ENCODE measurements around the gene FHIT. TPM values are rescaled to one million over a fixed set of nuclear protein-coding genes. Genes with fewer than 3 reads are reported as not detected.

FHIT gene
- total RNA-seq, 1 experiment from 2014 or later, result 3.6 TPM

DNA sequence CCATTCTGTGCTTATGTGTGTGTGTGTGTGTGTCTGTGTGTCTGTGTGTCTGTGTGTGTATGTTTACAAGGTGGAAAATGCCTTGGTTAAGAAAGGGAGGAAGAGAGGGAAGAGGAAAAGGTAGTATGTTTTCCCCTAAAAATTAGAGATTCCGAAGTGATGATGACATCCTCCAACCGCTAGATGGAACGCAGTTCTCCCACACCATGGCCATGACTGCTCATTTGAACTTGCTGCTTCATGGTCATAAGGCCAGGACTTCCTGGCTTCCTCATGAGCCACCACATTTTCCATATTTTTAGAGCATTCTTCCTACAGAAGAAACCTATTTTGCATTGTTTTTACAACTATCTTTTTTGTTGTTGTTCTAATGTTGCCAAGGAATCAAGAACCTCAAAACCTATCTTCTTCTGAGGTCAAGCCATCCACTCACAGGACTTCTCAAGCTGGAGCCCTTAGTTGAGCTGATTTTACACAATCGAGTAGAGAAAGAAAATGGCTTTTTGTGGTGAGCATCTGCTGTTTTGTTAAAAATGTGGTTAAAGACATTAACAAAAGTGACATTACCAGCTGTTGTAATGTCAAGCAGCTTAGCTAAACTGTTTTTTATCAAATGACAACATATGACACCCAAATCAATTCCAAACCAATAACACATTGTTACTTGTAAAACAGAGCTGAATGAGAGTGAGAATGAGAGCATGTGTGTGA is 1091.0 kb downstream of the FHIT start:
- Histone ChIP-seq H4K20me1 (ENCODE audit: low read length) (no peaks in the 10 kb centered on the region), H3K9me2 (replicated peaks; ENCODE audit: low read length) (no peaks in the 10 kb centered on the region), H3K4me3 (ENCODE audit: low read length) (no peak overlapping the region), H3K4me1 (ENCODE audit: insufficient read depth, low read length) (no peaks in the 10 kb centered on the region), H3K27ac (ENCODE audit: low read length) (no peak overlapping the region), H3K27me3 (ENCODE audit: low read length) (no peaks in the 10 kb centered on the region), H3K4me2 (ENCODE audit: low read length) (no peak overlapping the region), H2AFZ (ENCODE audit: low read length) (no peak overlapping the region), H3K36me3 (ENCODE audit: low read depth, low read length) (no peaks in the 10 kb centered on the region), H3K9ac (ENCODE audit: low read length) (no peak overlapping the region), H3K9me3 (ENCODE audit: low read length) (no peaks in the 10 kb centered on the region), H3F3A (ENCODE audit: low read length, unreplicated experiment) (no peaks in the 10 kb centered on the region), H3K79me2 (ENCODE audit: low read length) (no peaks in the 10 kb centered on the region)
- DNase-seq (no peak), ATAC-seq (no peak)
- ChIA-PET POLR2A (ENCODE audit: unreplicated experiment) (no interaction called here), CTCF (no interaction called here)
- intact Hi-C loops (cut with micrococcal nuclease), result no loop called here
- TF ChIP-seq, protein P1, sequence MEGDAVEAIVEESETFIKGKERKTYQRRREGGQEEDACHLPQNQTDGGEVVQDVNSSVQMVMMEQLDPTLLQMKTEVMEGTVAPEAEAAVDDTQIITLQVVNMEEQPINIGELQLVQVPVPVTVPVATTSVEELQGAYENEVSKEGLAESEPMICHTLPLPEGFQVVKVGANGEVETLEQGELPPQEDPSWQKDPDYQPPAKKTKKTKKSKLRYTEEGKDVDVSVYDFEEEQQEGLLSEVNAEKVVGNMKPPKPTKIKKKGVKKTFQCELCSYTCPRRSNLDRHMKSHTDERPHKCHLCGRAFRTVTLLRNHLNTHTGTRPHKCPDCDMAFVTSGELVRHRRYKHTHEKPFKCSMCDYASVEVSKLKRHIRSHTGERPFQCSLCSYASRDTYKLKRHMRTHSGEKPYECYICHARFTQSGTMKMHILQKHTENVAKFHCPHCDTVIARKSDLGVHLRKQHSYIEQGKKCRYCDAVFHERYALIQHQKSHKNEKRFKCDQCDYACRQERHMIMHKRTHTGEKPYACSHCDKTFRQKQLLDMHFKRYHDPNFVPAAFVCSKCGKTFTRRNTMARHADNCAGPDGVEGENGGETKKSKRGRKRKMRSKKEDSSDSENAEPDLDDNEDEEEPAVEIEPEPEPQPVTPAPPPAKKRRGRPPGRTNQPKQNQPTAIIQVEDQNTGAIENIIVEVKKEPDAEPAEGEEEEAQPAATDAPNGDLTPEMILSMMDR (conservative IDR thresholded peaks at IDR 0.05; ENCODE audit: low read depth, low read length), result no peak
- no peak for TF ChIP-seq EZH2phosphoT487 (IDR thresholded peaks at IDR 0.05; ENCODE audit: borderline replicate concordance, low read length)
- no peak for TF ChIP-seq EZH2 (IDR thresholded peaks at IDR 0.05; ENCODE audit: low read length, unreplicated experiment)
- no TSS peak for BruUV-seq (replicated peaks)

DNA sequence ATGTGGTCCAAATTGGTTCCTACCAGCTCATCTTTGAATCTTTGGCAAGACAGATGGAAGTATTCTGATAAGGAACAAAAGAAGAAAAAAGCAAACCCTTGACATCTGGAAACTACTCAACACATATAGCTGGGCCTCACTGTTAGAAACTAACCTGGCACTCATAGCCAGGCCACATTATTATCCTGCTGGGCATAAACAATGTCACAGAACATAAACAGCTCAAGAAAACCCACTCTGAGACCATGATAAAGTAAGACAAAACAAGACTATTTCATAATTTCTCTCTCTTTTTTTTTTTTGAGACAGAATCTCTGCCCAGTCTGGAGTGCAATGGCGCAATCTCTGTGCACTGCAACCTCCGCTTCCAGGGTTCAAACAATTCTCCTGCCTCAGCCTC is 1093.2 kb downstream of the FHIT start:
- H3K79me2 ChIP-seq (ENCODE audit: low read length), result no peaks in the 10 kb centered on the region
- ATAC-seq (no peak), DNase-seq (no peak)
- H3K9ac ChIP-seq (ENCODE audit: low read length), result no peak overlapping the region
- H3K9me2 ChIP-seq (replicated peaks; ENCODE audit: low read length), result no peaks in the 10 kb centered on the region
- H3F3A ChIP-seq (ENCODE audit: low read length, unreplicated experiment), result no peaks in the 10 kb centered on the region
- H3K4me3 ChIP-seq (ENCODE audit: low read length), result no peak overlapping the region
- no peaks in the 10 kb centered on the region for H3K27me3 ChIP-seq (ENCODE audit: low read length)
- H3K27ac ChIP-seq (ENCODE audit: low read length), result no peak overlapping the region
- H3K9me3 ChIP-seq (ENCODE audit: low read length), result no peaks in the 10 kb centered on the region
- POLR2A ChIA-PET (ENCODE audit: unreplicated experiment), result no interaction called here
- H4K20me1 ChIP-seq (ENCODE audit: low read length), result no peaks in the 10 kb centered on the region
- H3K4me2 ChIP-seq (ENCODE audit: low read length), result no peak overlapping the region
- intact Hi-C loops (cut with micrococcal nuclease), result no loop called here
- no peaks in the 10 kb centered on the region for H3K36me3 ChIP-seq (ENCODE audit: low read depth, low read length)
- no peak overlapping the region for H2AFZ ChIP-seq (ENCODE audit: low read length)
- BruUV-seq (replicated peaks), result no TSS peak
- CTCF ChIA-PET, result no interaction called here
- TF ChIP-seq, protein P1 (conservative IDR thresholded peaks at IDR 0.05; ENCODE audit: low read depth, low read length), result no peak
- TF ChIP-seq EZH2phosphoT487 (IDR thresholded peaks at IDR 0.05; ENCODE audit: borderline replicate concordance, low read length) (no peak), EZH2 (IDR thresholded peaks at IDR 0.05; ENCODE audit: low read length, unreplicated experiment) (no peak)
- H3K4me1 ChIP-seq (ENCODE audit: insufficient read depth, low read length), result no peaks in the 10 kb centered on the region

DNA sequence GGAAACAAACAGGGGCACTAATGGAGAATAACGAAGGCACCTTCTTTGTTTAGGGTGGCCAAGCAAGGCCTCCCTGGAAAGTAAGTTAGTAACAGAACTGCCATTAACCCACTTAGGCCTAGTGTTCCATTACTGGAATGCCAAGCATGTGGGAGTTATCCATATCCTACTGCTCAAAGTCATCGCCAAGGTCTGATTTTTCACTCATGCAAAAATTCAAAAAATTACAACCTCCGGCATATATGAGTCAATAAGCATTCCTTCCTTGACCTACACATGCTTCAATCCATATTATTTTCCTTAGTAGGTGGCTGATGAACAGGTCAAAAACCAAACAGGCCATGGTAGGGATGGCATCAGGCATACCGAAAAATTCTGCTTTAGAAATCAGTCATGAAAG is 1097.2 kb downstream of the FHIT start:
- Histone ChIP-seq H3K79me2 (ENCODE audit: low read length) (no peaks in the 10 kb centered on the region), H3K4me3 (ENCODE audit: low read length) (no peak overlapping the region), H3K27ac (ENCODE audit: low read length) (no peak overlapping the region), H3K9ac (ENCODE audit: low read length) (no peak overlapping the region), H4K20me1 (ENCODE audit: low read length) (no peaks in the 10 kb centered on the region), H3K36me3 (ENCODE audit: low read depth, low read length) (no peaks in the 10 kb centered on the region), H3K9me2 (replicated peaks; ENCODE audit: low read length) (no peaks in the 10 kb centered on the region), H3K27me3 (ENCODE audit: low read length) (no peaks in the 10 kb centered on the region), H2AFZ (ENCODE audit: low read length) (no peak overlapping the region), H3K4me1 (ENCODE audit: insufficient read depth, low read length) (no peaks in the 10 kb centered on the region), H3K9me3 (ENCODE audit: low read length) (no peaks in the 10 kb centered on the region), H3F3A (ENCODE audit: low read length, unreplicated experiment) (no peaks in the 10 kb centered on the region), H3K4me2 (ENCODE audit: low read length) (no peak overlapping the region)
- no TSS peak for BruUV-seq (replicated peaks)
- TF ChIP-seq EZH2 (IDR thresholded peaks at IDR 0.05; ENCODE audit: low read length, unreplicated experiment) (no peak), EZH2phosphoT487 (IDR thresholded peaks at IDR 0.05; ENCODE audit: borderline replicate concordance, low read length) (no peak)
- TF ChIP-seq, protein P1 (conservative IDR thresholded peaks at IDR 0.05; ENCODE audit: low read depth, low read length), result no peak
- ChIA-PET POLR2A (ENCODE audit: unreplicated experiment) (no interaction called here), CTCF (no interaction called here)
- ATAC-seq (no peak), DNase-seq (no peak)
- intact Hi-C loops (cut with micrococcal nuclease), result no loop called here

Data from PC-3 (cell line).